ENCODE data around the gene FILIP1L. TPM values are rescaled to one million over a fixed set of nuclear protein-coding genes. Genes with fewer than 3 reads are reported as not detected.

Gene FILIP1L
- total RNA-seq, 2 experiments from 2014 or later: 0.35 to 0.48 TPM

- Mint-ChIP-seq H3K27ac (no peak overlapping the region), H3K4me3 (no peak overlapping the region), H3K36me3 (peaks cover 29% of the 10 kb centered on the region), H3K27me3 (no peaks in the 10 kb centered on the region), H3K9me3 (no peaks in the 10 kb centered on the region), H3K4me1 (peaks cover 28% of the 10 kb centered on the region)
- no peak for DNase-seq
These were observed 148.5 kb downstream of the FILIP1L start for GRCh38 chr3:99965681-99966408.

- DNase-seq: no peak
- peaks cover 29% of the 10 kb centered on the region for H3K36me3 Mint-ChIP-seq
- H3K9me3 Mint-ChIP-seq: no peaks in the 10 kb centered on the region
- no peaks in the 10 kb centered on the region for H3K27me3 Mint-ChIP-seq
- H3K4me1 Mint-ChIP-seq: peaks cover 25% of the 10 kb centered on the region
- H3K27ac Mint-ChIP-seq: no peak overlapping the region
- no peak overlapping the region for H3K4me3 Mint-ChIP-seq
These were observed 149.2 kb downstream of the FILIP1L start for GRCh38 chr3:99965077-99965476.

GRCh38 chr3:99962703-99963102, 151.6 kb downstream of the FILIP1L start:
- Mint-ChIP-seq H3K36me3 (peaks cover 16% of the 10 kb centered on the region), H3K4me1 (peaks cover 12% of the 10 kb centered on the region), H3K27ac (no peak overlapping the region), H3K9me3 (no peaks in the 10 kb centered on the region), H3K4me3 (no peak overlapping the region), H3K27me3 (no peaks in the 10 kb centered on the region)
- DNase-seq: no peak

GRCh38 chr3:99961756-99962515, 152.4 kb downstream of the FILIP1L start:
- Mint-ChIP-seq H3K9me3 (no peaks in the 10 kb centered on the region), H3K27me3 (no peaks in the 10 kb centered on the region), H3K36me3 (peaks cover 9% of the 10 kb centered on the region), H3K4me3 (no peak overlapping the region), H3K27ac (no peak overlapping the region), H3K4me1 (peaks cover 12% of the 10 kb centered on the region)
- DNase-seq: no peak

GRCh38 chr3:99960941-99961340, 153.4 kb downstream of the FILIP1L start:
- H3K9me3 Mint-ChIP-seq: no peaks in the 10 kb centered on the region
- H3K27me3 Mint-ChIP-seq: no peaks in the 10 kb centered on the region
- no peak for DNase-seq
- peaks cover 12% of the 10 kb centered on the region for H3K4me1 Mint-ChIP-seq
- H3K36me3 Mint-ChIP-seq: peaks cover 9% of the 10 kb centered on the region
- no peak overlapping the region for H3K4me3 Mint-ChIP-seq
- no peak overlapping the region for H3K27ac Mint-ChIP-seq

GRCh38 chr3:99960123-99960878, 154.0 kb downstream of the FILIP1L start:
- H3K4me3 Mint-ChIP-seq: no peak overlapping the region
- DNase-seq: no peak
- H3K4me1 Mint-ChIP-seq: peaks cover 12% of the 10 kb centered on the region
- H3K9me3 Mint-ChIP-seq: no peaks in the 10 kb centered on the region
- H3K27me3 Mint-ChIP-seq: no peaks in the 10 kb centered on the region
- no peak overlapping the region for H3K27ac Mint-ChIP-seq
- peaks cover 10% of the 10 kb centered on the region for H3K36me3 Mint-ChIP-seq

GRCh38 chr3:99958222-99958912, 155.9 kb downstream of the FILIP1L start:
- Mint-ChIP-seq H3K27me3 (no peaks in the 10 kb centered on the region), H3K27ac (no peak overlapping the region), H3K4me3 (no peak overlapping the region), H3K4me1 (peaks cover 9% of the 10 kb centered on the region), H3K36me3 (peaks cover 10% of the 10 kb centered on the region), H3K9me3 (no peaks in the 10 kb centered on the region)
- no peak for DNase-seq

GRCh38 chr3:99957151-99957796, 157.0 kb downstream of the FILIP1L start:
- no peaks in the 10 kb centered on the region for H3K9me3 Mint-ChIP-seq
- no peak overlapping the region for H3K27ac Mint-ChIP-seq
- peaks cover 11% of the 10 kb centered on the region for H3K4me1 Mint-ChIP-seq

GRCh38 chr3:99955773-99956562, 158.3 kb downstream of the FILIP1L start:
- H3K4me3 Mint-ChIP-seq: no peak overlapping the region
- H3K9me3 Mint-ChIP-seq: no peaks in the 10 kb centered on the region
- peaks cover 6% of the 10 kb centered on the region for H3K4me1 Mint-ChIP-seq
- no peak for DNase-seq
- peaks cover 1% of the 10 kb centered on the region for H3K36me3 Mint-ChIP-seq
- H3K27ac Mint-ChIP-seq: no peak overlapping the region
- H3K27me3 Mint-ChIP-seq: no peaks in the 10 kb centered on the region

More at GRCh38 chr3:99957151-99957796, 157.0 kb downstream of the FILIP1L start:
- no peak for DNase-seq
- H3K4me3 Mint-ChIP-seq: no peak overlapping the region
- no peaks in the 10 kb centered on the region for H3K27me3 Mint-ChIP-seq
- H3K36me3 Mint-ChIP-seq: peaks cover 7% of the 10 kb centered on the region

- Mint-ChIP-seq H3K27ac (no peak overlapping the region), H3K36me3 (peaks cover 5% of the 10 kb centered on the region), H3K27me3 (no peaks in the 10 kb centered on the region), H3K9me3 (no peaks in the 10 kb centered on the region), H3K4me3 (no peak overlapping the region), H3K4me1 (peaks cover 4% of the 10 kb centered on the region)
- no peak for DNase-seq
These were observed 159.2 kb downstream of the FILIP1L start for GRCh38 chr3:99954914-99955644.

GRCh38 chr3:99953596-99953995, 160.7 kb downstream of the FILIP1L start:
- Mint-ChIP-seq H3K4me3 (no peak overlapping the region), H3K27me3 (no peaks in the 10 kb centered on the region), H3K4me1 (peaks cover 4% of the 10 kb centered on the region), H3K27ac (no peak overlapping the region), H3K36me3 (peaks cover 5% of the 10 kb centered on the region), H3K9me3 (no peaks in the 10 kb centered on the region)
- no peak for DNase-seq

- Mint-ChIP-seq H3K4me3 (no peak overlapping the region), H3K36me3 (peaks cover 5% of the 10 kb centered on the region), H3K27me3 (no peaks in the 10 kb centered on the region), H3K27ac (no peak overlapping the region), H3K9me3 (no peaks in the 10 kb centered on the region), H3K4me1 (peaks cover 4% of the 10 kb centered on the region)
- DNase-seq: no peak
These were observed 162.0 kb downstream of the FILIP1L start for GRCh38 chr3:99952306-99952705.

- Mint-ChIP-seq H3K36me3 (peaks cover 5% of the 10 kb centered on the region), H3K27me3 (no peaks in the 10 kb centered on the region), H3K4me1 (peaks cover 4% of the 10 kb centered on the region), H3K27ac (no peak overlapping the region), H3K4me3 (no peak overlapping the region), H3K9me3 (no peaks in the 10 kb centered on the region)
- DNase-seq: no peak
These were observed 162.6 kb downstream of the FILIP1L start for GRCh38 chr3:99951701-99952100.

Measured in activated naive CD8-positive, alpha-beta T cell treated with anti-CD3 and anti-CD28 coated beads for 36 hours (primary cell).